SU-DHL-6 (cell line): ENCODE measurements around the gene PEX5.

ENCODE experiments used
- H2AFZ ChIP-seq: fragments of 200-600 bp; sonication (generic); 2 replicates; pipeline ENCODE4 v1.6.1; 2014; ENCODE audit warnings: low read depth, mild to moderate bottlenecking, moderate library complexity, mixed read lengths, antibody characterized with exemption, low read length; ENCODE audit not compliant: severe bottlenecking
- H3F3A ChIP-seq: fragments of 200-600 bp; shearing (Covaris generic); 2 replicates; pipeline ENCODE4 v1.6.0; 2016; ENCODE audit warnings: antibody characterized with exemption, mild to moderate bottlenecking; ENCODE audit not compliant: insufficient read depth
- H3K27ac ChIP-seq: fragments of 200-600 bp; sonication (generic); 2 replicates; pipeline ENCODE4 v1.5.1; 2016; ENCODE audit warnings: low read depth, mild to moderate bottlenecking, low read length, moderate library complexity, mixed read lengths
- H3K27me3 ChIP-seq: fragments of 200-600 bp; sonication (generic), shearing (Covaris generic); 2 replicates; pipeline ENCODE4 v1.6.0; 2014; ENCODE audit warnings: mild to moderate bottlenecking, low read length
- H3K36me3 ChIP-seq: fragments of 200-600 bp; sonication (generic); 2 replicates; pipeline ENCODE4 v1.6.1; 2014; ENCODE audit warnings: mild to moderate bottlenecking, low read length, mixed read lengths
- H3K4me2 ChIP-seq: fragments of 300-600, 200-600 bp; shearing (Covaris generic), sonication (generic); 2 replicates; pipeline ENCODE4 v1.6.0; 2014; ENCODE audit warnings: low read length, low read depth, mild to moderate bottlenecking; ENCODE audit not compliant: poor library complexity, severe bottlenecking
- H3K4me3 ChIP-seq: fragments of 200-600 bp; sonication (generic); 2 replicates; pipeline ENCODE4 v1.5.1; 2014; ENCODE audit warnings: antibody characterized with exemption, low read length, mild to moderate bottlenecking, mixed read lengths; ENCODE audit not compliant: insufficient read depth, poor library complexity, severe bottlenecking
- H3K79me2 ChIP-seq: fragments of 200-600 bp; sonication (generic); 2 replicates; pipeline ENCODE4 v1.6.1; 2014; ENCODE audit warnings: mild to moderate bottlenecking, low read length, moderate library complexity; ENCODE audit not compliant: insufficient read depth
- H3K9ac ChIP-seq: fragments of 200-600 bp; sonication (generic); 2 replicates; pipeline ENCODE4 v1.7.0; 2014; ENCODE audit warnings: mild to moderate bottlenecking, low read length
- H3K9me2 ChIP-seq: fragments of 200-600 bp; sonication (generic); replicated peaks from 2 replicates; pipeline ENCODE4 v1.6.1; 2014; ENCODE audit warnings: low read length; ENCODE audit not compliant: insufficient read depth
- H3K9me3 ChIP-seq: fragments of 200-600 bp; sonication (generic); 2 replicates; pipeline ENCODE4 v1.6.1; 2014; ENCODE audit warnings: low read length, mixed read lengths; ENCODE audit not compliant: insufficient read depth
- H4K20me1 ChIP-seq: fragments of 200-600 bp; sonication (generic); 2 replicates; pipeline ENCODE4 v1.6.1; 2014; ENCODE audit warnings: low read depth, mild to moderate bottlenecking, antibody characterized with exemption, low read length, moderate library complexity, mixed read lengths
- EZH2phosphoT487 ChIP-seq: fragments of 200-600 bp; sonication (generic), shearing (Covaris generic); conservative IDR thresholded peaks from 2 replicates; pipeline ENCODE4 v1.6.1; 2018; ENCODE audit warnings: mild to moderate bottlenecking, antibody characterized with exemption, low read length, moderate library complexity, mixed read lengths
- TF ChIP-seq, protein P1 (sequence below): fragments of 200-600 bp; sonication (generic); IDR thresholded peaks from one replicate; pipeline ENCODE4 v1.5.1; 2017; ENCODE audit warnings: antibody characterized with exemption, mild to moderate bottlenecking, low read length, moderate library complexity; ENCODE audit not compliant: insufficient read depth, poor library complexity, severe bottlenecking

Gene PEX5

DNA sequence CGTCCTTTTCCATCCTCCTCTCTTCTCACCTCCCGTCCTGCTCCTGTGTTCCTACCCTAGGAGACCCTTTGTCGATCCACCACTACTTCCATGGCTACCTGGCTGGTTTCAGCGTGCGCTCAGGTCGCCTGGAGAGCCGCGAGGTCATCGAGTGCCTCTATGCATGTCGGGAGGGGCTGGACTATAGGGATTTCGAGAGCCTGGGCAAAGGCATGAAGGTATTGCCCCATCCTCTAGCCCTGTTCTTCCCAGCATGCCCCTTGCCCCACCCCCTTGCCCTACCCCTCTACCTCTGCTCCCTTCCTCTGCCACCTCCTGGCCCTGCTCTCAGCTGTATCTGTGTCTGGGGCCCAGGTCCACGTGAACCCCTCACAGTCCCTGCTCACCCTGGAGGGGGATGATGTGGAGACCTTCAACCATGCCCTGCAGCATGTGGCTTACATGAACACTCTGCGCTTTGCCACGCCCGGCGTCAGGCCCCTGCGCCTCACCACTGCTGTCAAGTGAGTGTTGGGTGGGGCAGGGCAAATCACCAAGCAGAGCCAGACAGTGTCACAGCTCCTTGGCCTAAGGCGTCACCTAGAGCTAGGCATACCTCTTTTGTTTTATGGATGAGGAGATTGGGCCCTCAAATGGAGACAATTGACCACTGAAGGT lies 46.5 kb upstream of the PEX5 start:
- TF ChIP-seq, protein P1, sequence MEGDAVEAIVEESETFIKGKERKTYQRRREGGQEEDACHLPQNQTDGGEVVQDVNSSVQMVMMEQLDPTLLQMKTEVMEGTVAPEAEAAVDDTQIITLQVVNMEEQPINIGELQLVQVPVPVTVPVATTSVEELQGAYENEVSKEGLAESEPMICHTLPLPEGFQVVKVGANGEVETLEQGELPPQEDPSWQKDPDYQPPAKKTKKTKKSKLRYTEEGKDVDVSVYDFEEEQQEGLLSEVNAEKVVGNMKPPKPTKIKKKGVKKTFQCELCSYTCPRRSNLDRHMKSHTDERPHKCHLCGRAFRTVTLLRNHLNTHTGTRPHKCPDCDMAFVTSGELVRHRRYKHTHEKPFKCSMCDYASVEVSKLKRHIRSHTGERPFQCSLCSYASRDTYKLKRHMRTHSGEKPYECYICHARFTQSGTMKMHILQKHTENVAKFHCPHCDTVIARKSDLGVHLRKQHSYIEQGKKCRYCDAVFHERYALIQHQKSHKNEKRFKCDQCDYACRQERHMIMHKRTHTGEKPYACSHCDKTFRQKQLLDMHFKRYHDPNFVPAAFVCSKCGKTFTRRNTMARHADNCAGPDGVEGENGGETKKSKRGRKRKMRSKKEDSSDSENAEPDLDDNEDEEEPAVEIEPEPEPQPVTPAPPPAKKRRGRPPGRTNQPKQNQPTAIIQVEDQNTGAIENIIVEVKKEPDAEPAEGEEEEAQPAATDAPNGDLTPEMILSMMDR = no peak
- no peak for TF ChIP-seq EZH2phosphoT487
- Histone ChIP-seq H3K27ac (no peak overlapping the region), H2AFZ (no peak overlapping the region), H3K9me2 (no peaks in the 10 kb centered on the region), H3K9me3 (no peaks in the 10 kb centered on the region), H3K4me2 (no peak overlapping the region), H3K36me3 (no peaks in the 10 kb centered on the region), H3F3A (no peaks in the 10 kb centered on the region), H3K4me3 (no peak overlapping the region), H3K9ac (no peak overlapping the region), H3K79me2 (no peaks in the 10 kb centered on the region), H3K27me3 (no peaks in the 10 kb centered on the region), H4K20me1 (no peaks in the 10 kb centered on the region)

GRCh38 chr12:7143564-7143963 lies 45.9 kb upstream of the PEX5 start:
- Histone ChIP-seq H2AFZ (no peak overlapping the region), H3K36me3 (no peaks in the 10 kb centered on the region), H3K27ac (no peak overlapping the region), H3K27me3 (no peaks in the 10 kb centered on the region), H3K4me3 (no peak overlapping the region), H3K9ac (no peak overlapping the region), H3K9me2 (no peaks in the 10 kb centered on the region), H3F3A (no peaks in the 10 kb centered on the region), H3K9me3 (no peaks in the 10 kb centered on the region), H3K79me2 (no peaks in the 10 kb centered on the region), H4K20me1 (no peaks in the 10 kb centered on the region), H3K4me2 (no peak overlapping the region)
- TF ChIP-seq, protein P1 = no peak
- TF ChIP-seq EZH2phosphoT487 = no peak

- no peaks in the 10 kb centered on the region for H3K9me3 ChIP-seq
- H2AFZ ChIP-seq = no peak overlapping the region
- H3K9me2 ChIP-seq = no peaks in the 10 kb centered on the region
- no peaks in the 10 kb centered on the region for H3F3A ChIP-seq
- H3K27ac ChIP-seq = no peak overlapping the region
- H3K4me3 ChIP-seq = no peak overlapping the region
- TF ChIP-seq, protein P1 = peak; percentile 52
- no peak for TF ChIP-seq EZH2phosphoT487
- no peaks in the 10 kb centered on the region for H3K36me3 ChIP-seq
- H3K79me2 ChIP-seq = no peaks in the 10 kb centered on the region
- H3K4me2 ChIP-seq = no peak overlapping the region
- no peak overlapping the region for H3K9ac ChIP-seq
- no peaks in the 10 kb centered on the region for H4K20me1 ChIP-seq
- H3K27me3 ChIP-seq = no peaks in the 10 kb centered on the region
Observed at GRCh38 chr12:7144414-7145120, 44.9 kb upstream of the PEX5 start.
